ENCODE data around the gene CEP78. TPM values are rescaled to one million over a fixed set of nuclear protein-coding genes. Genes with fewer than 3 reads are reported as not detected.

Gene CEP78
- total RNA-seq: 10 to 100 TPM in 2 of 4 donors, 1 to 10 TPM in 2; 6.8 to 12.9 (median 9.4) TPM

GRCh38 chr9:78235762-78236550 is at the start of gene CEP78:
Gene CEP78, plus strand, starts transcription at chr9:78236075. Its CDS starts 276 bp downstream, at chr9:78236351.
- Histone ChIP-seq H3K4me1 (peaks cover 0 to 26% (median 21%) of the 10 kb centered on the region in 4 donors), H3K27ac (replicated peaks in 1 of 4) (peak within 1 kb of the TSS; percentile 83 to 89 (median 87)), H3K4me3 (peak within 1 kb of the TSS; percentile 72 to 95 (median 82)), H3K36me3 (peaks cover 0 to 10% (median 2%) of the 10 kb centered on the region in 4 donors), H3K9me3 (no peaks in the 10 kb centered on the region), H3K27me3 (no peaks in the 10 kb centered on the region)
- intact Hi-C loops (cut with DNase I): no loop called here
- TF ChIP-seq EP300 (IDR thresholded peaks at IDR 0.05): no peak
- peak; percentile 90 to 91 for TF ChIP-seq POLR2AphosphoS5 (IDR thresholded peaks at IDR 0.05)
- no peak for TF ChIP-seq CTCF (IDR thresholded peaks at IDR 0.05)
- WGBS: 0% methylated on average over 16 of the region's 87 CpGs
- peak; percentile 94 for DNase-seq (ENCODE audit: extremely low spot score)

- Histone ChIP-seq H3K27ac (replicated peaks in 1 of 4) (no peak overlapping the region), H3K36me3 (no peaks in the 10 kb centered on the region), H3K4me1 (no peaks in the 10 kb centered on the region), H3K4me3 (no peak overlapping the region), H3K27me3 (no peaks in the 10 kb centered on the region), H3K9me3 (no peaks in the 10 kb centered on the region)
- DNase-seq (ENCODE audit: extremely low spot score): no peak
- intact Hi-C loops (cut with DNase I): loop anchor here (10.0 kb wide), 1 partner anchor 93 kb away; no protein-coding TSS in a partner anchor
- TF ChIP-seq POLR2AphosphoS5 (IDR thresholded peaks at IDR 0.05) (no peak), EP300 (IDR thresholded peaks at IDR 0.05) (no peak), CTCF (IDR thresholded peaks at IDR 0.05) (no peak), POLR2A (IDR thresholded peaks at IDR 0.05; ENCODE audit: low read depth) (no peak)
- 73% methylated on average over 5 of the region's 5 CpGs for WGBS
These were observed 48.0 kb upstream of the CEP78 start for GRCh38 chr9:78187763-78188484.

- Histone ChIP-seq H3K27ac (replicated peaks in 1 of 4) (no peak overlapping the region), H3K36me3 (no peaks in the 10 kb centered on the region), H3K4me1 (no peaks in the 10 kb centered on the region), H3K4me3 (no peak overlapping the region), H3K9me3 (no peaks in the 10 kb centered on the region), H3K27me3 (no peaks in the 10 kb centered on the region)
- intact Hi-C loops (cut with DNase I): loop anchor here (10.0 kb wide), 1 partner anchor 94 kb away; no protein-coding TSS in a partner anchor
- no peak for TF ChIP-seq CTCF (IDR thresholded peaks at IDR 0.05)
- no peak for TF ChIP-seq POLR2A (IDR thresholded peaks at IDR 0.05; ENCODE audit: low read depth)
- TF ChIP-seq POLR2AphosphoS5 (IDR thresholded peaks at IDR 0.05): no peak
- no peak for TF ChIP-seq EP300 (IDR thresholded peaks at IDR 0.05)
- 89% methylated on average over 1 of the region's 1 CpG for WGBS
- DNase-seq (ENCODE audit: extremely low spot score): no peak
These were observed 47.3 kb upstream of the CEP78 start for GRCh38 chr9:78188594-78188993.

GRCh38 chr9:78189001-78189400 is 46.9 kb upstream of the CEP78 start:
- Histone ChIP-seq H3K27me3 (no peaks in the 10 kb centered on the region), H3K27ac (replicated peaks in 1 of 4) (no peak overlapping the region), H3K4me3 (no peak overlapping the region), H3K9me3 (no peaks in the 10 kb centered on the region), H3K36me3 (no peaks in the 10 kb centered on the region), H3K4me1 (no peaks in the 10 kb centered on the region)
- WGBS: 80% methylated on average over 5 of the region's 5 CpGs
- TF ChIP-seq POLR2A (IDR thresholded peaks at IDR 0.05; ENCODE audit: low read depth) (no peak), POLR2AphosphoS5 (IDR thresholded peaks at IDR 0.05) (no peak), CTCF (IDR thresholded peaks at IDR 0.05) (no peak), EP300 (IDR thresholded peaks at IDR 0.05) (no peak)
- intact Hi-C loops (cut with DNase I): loop anchor here (10.0 kb wide), 1 partner anchor 94 kb away; no protein-coding TSS in a partner anchor
- DNase-seq (ENCODE audit: extremely low spot score): no peak

All from esophagus muscularis mucosa (tissue), 4 donors.